ENCODE data around the gene PMM1. TPM values are rescaled to one million over a fixed set of nuclear protein-coding genes. Genes with fewer than 3 reads are reported as not detected.

The PMM1 gene
- polyA plus RNA-seq, 1 donor (not counting 4 experiments of a cell fraction or from before 2014, with no cell fraction given), result 39.6 TPM

- H3K9me1 ChIP-seq (ENCODE audit: control insufficient read depth, extremely low read depth, insufficient read depth, low read length), result no peaks in the 10 kb centered on the region
- H3K27ac ChIP-seq (ENCODE audit: control insufficient read depth, insufficient read depth, low read length), result no peak overlapping the region
- no peak overlapping the region for H3K4me3 ChIP-seq (ENCODE audit: control insufficient read depth in 2 of 3, extremely low read depth in 1 of 3, insufficient read depth in 2 of 3, low read depth in 1 of 3, low read length in 3 of 3)
- H4K20me1 ChIP-seq (ENCODE audit: control insufficient read depth, extremely low read depth, insufficient read depth, low read length), result no peaks in the 10 kb centered on the region
- dilution Hi-C loops (cut with MboI; ENCODE audit: extremely low pct_ligation_motif_present, low sequenced_read_pairs), result no loop called here
- no peak overlapping the region for H3K4me2 ChIP-seq (ENCODE audit: control insufficient read depth, extremely low read depth, insufficient read depth, low read depth, low read length)
- H3K79me2 ChIP-seq (ENCODE audit: control insufficient read depth, insufficient read depth, low read length), result no peaks in the 10 kb centered on the region
- no peak overlapping the region for H3K9ac ChIP-seq (ENCODE audit: control insufficient read depth, extremely low read depth, insufficient read depth, low read length)
- TF ChIP-seq EZH2 (IDR thresholded peaks at IDR 0.05; ENCODE audit: low read length) (no peak), CTCF (optimal IDR thresholded peaks at IDR 0.05 in 1 of 3, IDR thresholded peaks at IDR 0.05 in 1 of 3, conservative IDR thresholded peaks at IDR 0.05 in 1 of 3; ENCODE audit: extremely low read depth in 1 of 3, insufficient read depth in 2 of 3, low read length in 3 of 3) (no peak)
- H3K27me3 ChIP-seq (ENCODE audit: control insufficient read depth, extremely low read depth, insufficient read depth, low read length), result peaks cover 12% of the 10 kb centered on the region
- FAIRE-seq (no peak), DNase-seq (ENCODE audit: low read depth, low spot score) (no peak)
- H2AFZ ChIP-seq (ENCODE audit: control insufficient read depth, low read length), result no peak overlapping the region
- no peaks in the 10 kb centered on the region for H3K9me3 ChIP-seq (ENCODE audit: control insufficient read depth, low read depth, low read length)
- no peaks in the 10 kb centered on the region for H3K36me3 ChIP-seq (ENCODE audit: control insufficient read depth in 2 of 2, extremely low read depth in 1 of 2, insufficient read depth in 2 of 2, low read length in 2 of 2)
- H3K4me1 ChIP-seq (ENCODE audit: control insufficient read depth, extremely low read depth, insufficient read depth, low read length), result no peaks in the 10 kb centered on the region
Measured at GRCh38 chr22:41555325-41555982, 34.2 kb downstream of the PMM1 start.

- Histone ChIP-seq H3K4me1 (ENCODE audit: control insufficient read depth, extremely low read depth, insufficient read depth, low read length) (no peaks in the 10 kb centered on the region), H3K79me2 (ENCODE audit: control insufficient read depth, insufficient read depth, low read length) (no peaks in the 10 kb centered on the region), H3K27me3 (ENCODE audit: control insufficient read depth, extremely low read depth, insufficient read depth, low read length) (peaks cover 6% of the 10 kb centered on the region), H3K4me2 (ENCODE audit: control insufficient read depth, extremely low read depth, insufficient read depth, low read depth, low read length) (no peak overlapping the region), H3K9ac (ENCODE audit: control insufficient read depth, extremely low read depth, insufficient read depth, low read length) (no peak overlapping the region), H3K36me3 (ENCODE audit: control insufficient read depth in 2 of 2, extremely low read depth in 1 of 2, insufficient read depth in 2 of 2, low read length in 2 of 2) (no peaks in the 10 kb centered on the region), H3K27ac (ENCODE audit: control insufficient read depth, insufficient read depth, low read length) (no peak overlapping the region), H2AFZ (ENCODE audit: control insufficient read depth, low read length) (no peak overlapping the region), H4K20me1 (ENCODE audit: control insufficient read depth, extremely low read depth, insufficient read depth, low read length) (no peaks in the 10 kb centered on the region), H3K9me1 (ENCODE audit: control insufficient read depth, extremely low read depth, insufficient read depth, low read length) (no peaks in the 10 kb centered on the region), H3K9me3 (ENCODE audit: control insufficient read depth, low read depth, low read length) (no peaks in the 10 kb centered on the region), H3K4me3 (ENCODE audit: control insufficient read depth in 2 of 3, extremely low read depth in 1 of 3, insufficient read depth in 2 of 3, low read depth in 1 of 3, low read length in 3 of 3) (no peak overlapping the region)
- TF ChIP-seq EZH2 (IDR thresholded peaks at IDR 0.05; ENCODE audit: low read length), result no peak
- no peak for TF ChIP-seq CTCF (optimal IDR thresholded peaks at IDR 0.05 in 1 of 3, IDR thresholded peaks at IDR 0.05 in 1 of 3, conservative IDR thresholded peaks at IDR 0.05 in 1 of 3; ENCODE audit: extremely low read depth in 1 of 3, insufficient read depth in 2 of 3, low read length in 3 of 3)
- DNase-seq (ENCODE audit: low read depth, low spot score) (no peak), FAIRE-seq (no peak)
- dilution Hi-C loops (cut with MboI; ENCODE audit: extremely low pct_ligation_motif_present, low sequenced_read_pairs), result no loop called here
Measured at GRCh38 chr22:41551877-41552582, 37.6 kb downstream of the PMM1 start.
